NOMO-1 (cell line): ENCODE data around the gene CAMTA1.

ENCODE experiments used
- DNase-seq, 2 experiments: peaks; one replicate each; lab custom pipeline; 2025; ENCODE audit not compliant: unreplicated experiment in 2 of 2; lab: John Stamatoyannopoulos, UW

The CAMTA1 gene

DNA sequence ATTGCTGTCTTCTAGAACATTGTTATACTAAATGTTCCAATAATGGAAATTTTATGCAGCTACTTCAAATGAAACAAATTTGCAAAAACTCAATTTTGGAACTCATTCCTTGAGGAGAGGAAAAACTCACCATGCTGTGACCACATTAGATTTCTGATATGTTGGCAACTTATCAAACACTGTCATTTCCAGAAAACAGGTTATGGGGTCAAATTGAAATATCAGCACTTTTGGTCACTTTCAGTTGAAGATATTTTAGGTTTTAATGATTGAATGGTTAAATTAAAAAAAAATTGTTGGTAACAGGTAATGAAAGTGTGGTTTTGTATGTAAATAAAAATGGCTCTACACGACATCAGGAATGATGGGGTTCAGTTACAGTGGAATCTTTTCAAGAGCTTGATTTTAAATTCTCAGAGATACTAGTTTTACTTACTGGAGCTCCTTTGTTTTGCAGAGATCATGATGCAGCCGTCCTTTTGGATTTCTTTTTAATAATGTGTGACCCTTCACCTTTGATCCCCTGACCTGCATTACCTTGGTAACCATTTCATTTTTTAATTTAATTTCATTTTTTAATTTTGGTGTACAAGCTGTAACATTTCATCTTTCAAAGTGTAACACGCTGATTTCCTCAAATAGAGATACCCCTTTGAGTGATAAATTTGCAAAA, 86.2 kb downstream of the CAMTA1 start:
- no peak for DNase-seq

GRCh38 chr1:6872573-6873261, 87.5 kb downstream of the CAMTA1 start:
- no peak for DNase-seq

- no peak for DNase-seq
These were observed 88.2 kb downstream of the CAMTA1 start for GRCh38 chr1:6873298-6874015.

GRCh38 chr1:6874298-6874697, 89.0 kb downstream of the CAMTA1 start:
- no peak for DNase-seq

DNA sequence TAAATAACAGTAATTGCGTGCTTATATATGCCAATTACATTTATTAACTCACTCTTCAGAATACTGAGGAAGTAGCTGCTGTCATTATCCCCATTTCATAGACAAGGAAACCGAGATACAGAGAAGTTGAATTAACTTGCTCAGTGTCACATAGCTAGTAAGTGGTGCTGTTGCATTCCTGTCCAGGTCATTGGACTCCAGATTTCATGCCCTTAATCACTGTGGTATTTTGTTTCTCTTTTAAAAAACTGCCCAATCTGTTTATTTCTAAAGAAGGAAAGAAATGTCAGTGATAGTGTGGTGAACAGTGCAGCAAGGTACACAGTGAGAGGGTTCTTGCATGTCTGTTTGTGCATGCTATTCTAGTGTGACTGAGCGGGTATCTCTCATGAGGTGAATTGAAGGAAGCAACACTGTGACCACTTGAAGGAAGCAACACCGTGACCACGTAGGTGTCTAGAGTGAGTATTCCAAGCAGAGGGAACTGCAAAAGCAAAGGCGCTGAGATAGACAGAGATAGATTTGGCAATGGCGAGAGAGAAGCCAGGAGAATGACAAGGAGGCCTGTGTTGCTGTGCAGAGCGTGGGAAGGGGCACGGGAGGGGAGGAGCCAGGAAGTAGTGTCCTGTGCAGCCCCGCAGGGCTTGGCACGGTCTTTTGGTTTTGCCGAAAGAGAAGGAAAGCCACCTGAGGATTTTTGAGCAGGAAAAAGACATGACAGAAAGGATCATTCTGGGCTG, 95.9 kb downstream of the CAMTA1 start:
- DNase-seq: no peak

DNA sequence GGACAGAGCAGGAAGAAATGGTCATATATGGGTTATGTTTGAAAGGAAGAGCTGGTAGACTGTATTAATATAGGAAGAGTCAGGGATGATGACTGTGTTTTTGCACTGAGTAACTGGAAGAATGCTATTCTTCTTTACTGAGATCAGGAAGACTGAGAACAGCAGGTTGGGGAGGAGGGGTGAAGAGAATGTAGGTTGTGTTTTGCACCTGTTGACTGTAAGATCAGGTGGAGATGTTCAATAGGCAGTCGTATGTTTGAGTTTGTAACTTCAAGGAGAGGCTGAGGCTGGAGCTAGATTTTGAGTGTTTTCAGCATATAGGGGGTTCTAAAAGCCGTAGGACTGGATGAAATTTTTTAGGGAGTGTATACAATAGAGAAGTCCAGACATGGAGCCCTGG, 97.2 kb downstream of the CAMTA1 start:
- DNase-seq: no peak

DNA sequence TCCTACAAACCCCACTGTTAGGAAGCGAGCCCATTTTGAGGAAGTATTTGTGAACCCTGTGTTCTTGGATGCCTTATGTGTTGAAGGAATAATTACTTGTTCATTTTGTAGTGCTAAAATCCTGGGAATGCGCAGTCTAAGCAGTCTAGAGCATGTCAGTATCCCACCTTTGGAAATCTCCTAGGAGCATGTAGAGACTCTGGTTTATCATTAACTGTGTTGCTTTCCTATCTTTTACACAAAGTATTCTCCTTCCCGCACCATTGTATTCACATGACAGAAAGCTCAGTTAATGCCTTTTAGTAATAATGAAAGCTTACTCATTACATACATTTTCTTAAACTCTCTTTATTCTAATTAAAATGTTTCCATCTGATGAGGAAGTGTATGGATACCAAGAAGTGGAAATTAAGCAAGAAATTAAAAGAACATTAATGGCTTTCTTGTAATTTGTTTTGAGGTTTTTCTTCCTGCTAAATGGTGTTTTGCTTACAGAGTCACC, 99.4 kb downstream of the CAMTA1 start:
- DNase-seq: no peak

GRCh38 chr1:6885426-6885825, 100.2 kb downstream of the CAMTA1 start:
- no peak for DNase-seq

- no peak for DNase-seq
These were observed 101.3 kb downstream of the CAMTA1 start for GRCh38 chr1:6886523-6886922.

GRCh38 chr1:6888268-6888667, 103.0 kb downstream of the CAMTA1 start:
- no peak for DNase-seq

GRCh38 chr1:6888870-6889269, 103.6 kb downstream of the CAMTA1 start:
- no peak for DNase-seq

DNA sequence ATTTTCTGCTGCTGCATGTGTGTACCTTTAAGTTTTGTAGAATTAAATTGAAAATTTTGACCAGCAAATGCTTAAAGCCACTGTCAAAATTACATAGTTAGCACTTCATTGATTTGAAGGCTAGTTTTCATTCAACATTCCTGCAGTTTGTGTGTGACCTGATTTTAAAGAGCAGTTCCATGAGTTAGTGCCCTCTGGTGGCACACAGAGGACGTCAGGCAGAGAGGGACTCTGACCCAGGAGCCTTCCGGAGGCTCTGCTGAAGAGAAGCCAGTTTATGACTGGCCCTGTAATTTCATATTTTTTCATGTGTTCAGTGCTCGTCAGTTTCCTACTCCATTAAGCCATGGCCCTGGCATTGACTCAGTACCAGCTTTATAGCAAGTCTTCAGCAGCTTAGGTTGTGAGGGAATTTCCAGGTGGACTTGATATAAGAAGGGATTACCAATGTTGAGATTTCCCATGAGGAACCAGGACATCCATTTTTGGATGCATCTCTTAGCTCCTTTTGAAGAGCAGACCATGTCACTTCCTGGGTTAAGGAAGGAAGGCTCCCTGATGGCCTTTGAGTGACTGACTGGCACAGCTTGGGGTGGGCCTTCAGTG, 104.7 kb downstream of the CAMTA1 start:
- peak; percentile 8 to 19 for DNase-seq

- no peak for DNase-seq
These were observed 105.4 kb downstream of the CAMTA1 start for GRCh38 chr1:6890686-6891085.

- DNase-seq: no peak
These were observed 106.7 kb downstream of the CAMTA1 start for GRCh38 chr1:6891781-6892579.

DNA sequence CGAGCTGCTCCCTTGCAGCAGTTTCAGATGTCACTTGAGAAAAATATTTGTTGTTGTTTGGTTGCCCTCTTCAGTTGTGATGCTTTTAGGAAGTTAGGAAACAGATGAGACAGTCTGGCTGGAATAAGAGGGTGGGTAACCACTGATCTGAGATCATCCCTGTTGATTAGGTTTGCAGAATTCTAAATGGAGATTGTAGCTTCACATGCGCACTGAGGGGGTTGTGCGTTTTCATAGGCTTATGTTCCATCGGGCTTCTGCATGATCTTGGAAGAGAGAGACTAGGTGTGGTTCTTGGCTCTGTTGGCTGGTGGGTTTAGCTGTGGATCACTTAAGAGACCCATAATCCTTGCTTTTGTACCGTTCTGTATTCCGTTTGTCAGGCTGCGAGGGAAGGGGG, 108.1 kb downstream of the CAMTA1 start:
- DNase-seq: no peak

- no peak for DNase-seq
These were observed 111.9 kb downstream of the CAMTA1 start for GRCh38 chr1:6897138-6897537.

DNA sequence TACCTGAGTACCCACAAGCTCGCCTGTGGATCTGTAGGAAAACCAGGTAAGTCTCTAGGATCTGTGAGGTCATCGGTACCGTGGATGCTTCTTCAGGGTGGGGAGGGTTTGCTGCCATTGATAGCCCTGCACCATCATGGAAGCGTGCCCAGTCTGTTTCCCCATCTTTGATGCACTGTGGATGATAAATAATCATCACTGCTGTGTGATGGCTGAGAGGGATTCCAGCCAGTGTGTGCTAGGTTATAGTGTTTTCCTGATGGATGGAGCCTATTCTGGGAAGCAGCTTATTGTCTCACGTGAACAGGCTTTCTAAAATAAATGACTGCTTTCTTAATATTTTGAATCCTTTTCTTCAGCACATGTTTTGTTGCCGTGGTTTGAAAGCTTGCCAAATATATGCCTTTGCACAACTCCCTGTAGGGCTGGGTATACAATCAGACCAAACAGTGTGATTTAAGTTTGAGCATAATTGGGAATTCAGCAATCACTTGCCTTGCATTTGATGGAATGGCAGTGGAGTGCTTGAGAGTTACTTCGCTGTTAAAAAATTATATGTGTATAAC, 113.8 kb downstream of the CAMTA1 start:
- DNase-seq: no peak

DNA sequence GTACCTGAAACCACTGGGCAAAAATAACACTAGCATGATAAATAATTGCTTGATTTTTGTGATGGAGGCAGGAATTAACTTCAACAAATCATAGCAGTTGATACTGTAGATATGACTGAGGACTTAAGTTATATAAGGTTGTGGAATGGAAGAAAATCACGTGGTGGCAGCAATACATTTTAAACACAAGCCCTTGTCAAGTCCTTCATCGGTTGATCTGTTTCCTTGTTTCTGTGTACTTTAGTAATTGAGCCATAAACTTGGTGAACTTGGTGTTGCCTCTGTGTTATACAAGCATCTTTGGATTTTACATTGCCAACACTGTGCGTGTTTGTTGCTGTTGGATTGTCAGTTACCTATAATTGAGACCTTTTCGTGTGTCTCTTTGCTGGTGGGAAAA, 114.4 kb downstream of the CAMTA1 start:
- no peak for DNase-seq

GRCh38 chr1:6902153-6902552, 116.9 kb downstream of the CAMTA1 start:
- no peak for DNase-seq
